Middle frontal gyrus (tissue), 1 donor: ENCODE data around the gene CPEB3.
"Not testable (repeated sequence)": the region's sequence is repeated elsewhere in the genome, so short reads cannot be mapped to it uniquely, and the experiment has no call there.

Source experiments
- DNase-seq: peaks from one replicate; pipeline ENCODE4 v3.0.0-alpha.2; 2015; ENCODE audit warnings: low spot score; ENCODE audit errors: extremely low spot score

CPEB3 gene

DNA sequence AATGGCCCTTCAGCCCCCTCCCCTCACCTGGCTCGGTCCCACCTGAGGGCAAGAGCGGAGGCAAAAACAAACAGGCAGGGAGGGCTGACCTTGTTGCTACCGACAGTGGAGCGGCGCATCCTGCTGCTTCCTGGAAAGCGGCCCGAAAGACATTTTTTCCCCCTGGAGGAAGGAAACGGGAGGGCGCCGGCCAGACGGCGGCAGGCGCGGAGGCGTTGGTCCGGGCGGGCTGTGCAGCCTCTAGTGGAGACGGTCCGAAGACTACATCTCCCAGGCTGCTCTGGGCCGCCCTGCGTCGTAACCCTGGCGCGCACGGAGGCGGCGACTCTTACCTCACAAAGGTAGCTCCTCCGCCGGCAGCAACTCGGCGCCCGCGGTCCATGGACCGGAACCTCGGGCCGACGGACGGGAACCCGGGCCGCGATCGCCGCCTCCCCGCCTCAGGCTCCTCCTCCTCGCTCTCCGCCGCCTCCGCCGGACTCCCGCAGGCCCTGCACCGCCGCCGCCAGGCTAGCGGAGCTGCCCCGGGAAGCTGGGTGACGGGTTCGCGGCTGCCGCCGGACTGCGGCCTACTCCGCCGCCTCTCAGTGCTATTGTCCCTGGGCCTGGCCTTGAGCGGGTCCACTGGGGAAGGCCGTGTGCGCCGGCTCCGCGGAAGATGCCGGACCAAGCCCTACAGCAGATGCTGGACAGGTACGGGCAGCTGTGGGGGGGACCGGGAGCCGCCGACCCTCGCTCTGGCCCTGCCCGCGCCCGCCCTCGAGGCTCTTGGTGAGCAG lies at the start of gene CPEB3, which contains the start of gene MARCHF5:
TSS of gene CPEB3 (minus strand) at position 242 of the 779 bp plus-strand sequence. CDS start 50,728 bp downstream, outside the sequence.
TSS of gene MARCHF5 (plus strand) at position 331 of the 779 bp plus-strand sequence. CDS start at position 659, 328 bp downstream.
- peak; percentile 82 for DNase-seq

DNA sequence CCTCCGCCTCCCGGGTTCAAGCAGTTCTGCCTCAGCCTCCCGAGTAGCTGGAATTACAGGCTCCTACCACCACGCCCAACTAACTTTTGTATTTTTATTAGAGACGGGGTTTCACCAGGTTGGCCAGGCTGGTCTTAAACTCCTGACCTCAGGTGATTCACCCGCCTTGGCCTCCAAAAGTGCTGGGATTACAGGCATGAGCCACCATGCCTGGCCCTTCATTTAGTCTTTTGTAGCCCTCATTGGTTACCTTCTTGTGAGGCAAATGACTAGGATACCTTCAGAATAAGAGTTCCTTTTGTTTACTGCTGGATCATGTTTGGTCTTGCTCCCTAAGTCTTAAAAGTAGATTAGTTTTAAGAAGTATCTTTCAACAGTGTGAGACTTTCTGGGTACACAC lies 39.0 kb upstream of the CPEB3 start:
- not testable (repeated sequence) for DNase-seq

DNA sequence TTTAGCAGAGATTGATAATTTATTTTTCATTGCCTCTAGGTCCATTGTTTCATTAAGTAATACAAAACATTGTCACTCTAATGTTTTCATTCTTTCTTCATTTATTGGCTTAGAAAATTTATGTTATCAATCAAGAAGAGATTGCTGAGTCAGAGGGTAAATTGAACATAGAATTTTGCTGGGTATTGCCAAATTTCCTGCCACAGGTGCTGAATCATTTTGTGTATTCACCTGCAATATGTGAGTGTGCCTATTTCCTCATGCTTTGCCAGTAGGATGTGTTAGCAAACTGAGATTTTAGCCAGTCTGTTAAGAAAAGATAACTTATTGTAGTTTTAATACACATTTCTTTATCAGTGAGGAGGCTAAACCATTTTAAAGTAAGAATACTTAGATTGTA lies 38.1 kb upstream of the CPEB3 start:
- DNase-seq = no peak

DNA sequence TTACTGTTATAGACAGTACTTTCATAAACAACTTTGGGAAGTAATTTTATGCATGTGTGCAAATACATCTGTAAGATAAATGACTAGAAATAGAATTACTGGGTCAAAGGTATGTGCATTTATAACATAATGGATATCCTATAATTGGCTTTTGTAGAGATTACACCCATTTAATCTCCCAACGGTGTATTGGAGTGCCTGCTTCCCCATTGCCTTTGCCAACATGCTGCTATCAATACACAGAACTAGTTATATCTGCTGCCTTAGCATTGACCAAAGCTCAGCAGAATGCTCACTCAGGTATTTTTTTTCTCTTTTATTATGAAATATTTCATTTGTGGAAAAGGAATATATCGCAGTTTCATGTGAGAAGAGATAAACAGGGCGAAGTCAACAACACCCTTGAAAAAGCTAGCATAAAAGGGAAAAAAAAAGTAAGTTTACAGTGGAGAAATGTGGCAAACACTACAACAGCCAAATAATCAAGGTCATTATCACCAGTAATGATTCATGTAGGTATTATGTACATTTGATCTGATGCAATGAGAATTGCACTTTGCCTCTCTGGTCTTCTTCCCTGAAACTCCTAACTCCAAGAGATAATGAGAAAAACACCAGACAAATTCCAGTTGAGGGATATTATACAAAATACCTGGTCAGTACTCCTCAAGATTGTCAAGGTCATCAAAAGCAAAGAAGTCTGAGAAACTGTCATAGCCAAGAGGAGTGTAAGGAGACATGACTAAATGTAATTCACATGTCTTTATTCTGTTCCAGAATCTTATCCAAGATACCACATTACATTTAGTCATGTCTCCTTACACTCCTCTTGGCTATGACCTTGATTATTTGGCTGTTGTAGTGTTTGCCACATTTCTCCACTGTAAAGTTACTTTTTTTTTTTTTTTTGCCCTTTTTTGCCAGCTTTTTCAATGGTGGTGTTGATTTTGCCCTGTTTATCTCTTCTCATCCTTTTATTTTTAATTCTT lies 36.9 kb upstream of the CPEB3 start:
- DNase-seq = no peak

DNA sequence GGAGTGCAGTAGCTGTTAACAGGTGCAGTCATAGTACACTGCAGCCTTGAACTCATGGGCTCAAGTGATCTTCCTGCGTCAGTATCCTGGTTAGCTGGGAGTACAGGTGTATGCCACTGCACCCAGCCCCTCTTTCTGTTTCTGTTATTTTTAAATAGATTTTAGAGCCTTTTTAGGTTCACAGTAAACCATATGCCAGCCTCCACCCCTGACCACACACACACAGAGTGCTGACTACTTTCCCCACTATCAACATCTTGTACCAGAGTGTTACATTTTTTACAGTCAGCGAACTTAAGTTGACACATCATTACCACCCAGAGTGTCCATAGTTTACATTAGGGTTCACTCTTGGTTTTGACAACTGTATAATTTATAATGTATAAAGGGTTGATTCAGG lies 32.2 kb upstream of the CPEB3 start:
- no peak for DNase-seq

DNA sequence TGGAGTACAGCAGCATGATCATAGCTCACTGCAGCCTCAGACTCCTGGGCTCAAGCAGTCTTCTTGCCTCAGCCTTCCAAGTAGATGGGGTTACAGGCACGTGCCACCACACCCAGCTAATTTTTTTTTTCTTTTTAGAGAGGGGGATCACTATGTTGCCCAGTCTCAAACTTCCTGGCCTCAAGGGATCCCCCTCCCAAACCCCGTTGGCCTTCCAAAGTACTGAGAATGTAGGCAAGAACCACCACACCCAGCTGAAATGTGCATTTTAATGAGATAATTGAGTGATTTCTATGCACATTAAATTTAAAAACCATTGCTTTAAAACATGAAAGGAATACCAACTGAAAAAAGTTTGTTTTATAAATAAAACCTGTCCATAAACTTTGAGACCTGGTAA lies 25.7 kb upstream of the CPEB3 start:
- no peak for DNase-seq

DNA sequence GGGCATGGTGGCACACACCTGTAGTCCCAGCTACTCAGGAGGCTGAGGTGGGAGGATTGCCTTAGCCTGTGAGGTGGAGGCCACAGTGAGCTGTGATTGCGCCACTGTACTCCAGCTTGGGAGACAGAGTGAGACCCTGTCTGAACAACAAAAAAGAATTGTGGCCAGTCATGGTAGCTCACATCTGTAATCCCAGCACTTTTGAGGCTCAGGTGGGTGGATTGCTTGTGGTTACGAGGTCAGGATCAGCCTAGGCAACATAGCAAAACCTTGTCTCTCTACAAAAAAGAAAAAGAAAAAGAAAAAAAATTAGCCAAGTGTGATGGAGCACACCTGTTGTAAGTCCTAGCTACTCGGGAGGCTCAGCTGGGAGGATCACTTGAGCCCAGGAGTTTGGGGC lies 22.9 kb upstream of the CPEB3 start:
- DNase-seq = no peak

DNA sequence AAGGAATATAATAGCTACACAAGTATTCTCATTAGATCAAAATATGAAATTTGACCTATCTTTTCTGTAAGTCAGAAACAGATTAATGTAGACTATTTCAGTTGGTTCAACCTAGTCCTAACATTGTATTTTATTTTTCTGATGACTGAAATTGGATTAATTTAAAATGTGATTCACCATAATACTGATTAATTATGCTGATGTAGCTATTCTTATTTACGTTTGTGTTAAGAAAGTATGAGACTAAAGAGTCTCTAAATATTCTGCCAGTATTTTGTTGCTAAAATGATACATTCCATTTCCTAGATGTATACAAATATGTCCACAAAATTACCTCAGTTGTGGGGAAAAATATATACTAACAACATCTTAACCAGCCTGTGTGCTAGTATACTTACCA lies 18.4 kb upstream of the CPEB3 start:
- no peak for DNase-seq

DNA sequence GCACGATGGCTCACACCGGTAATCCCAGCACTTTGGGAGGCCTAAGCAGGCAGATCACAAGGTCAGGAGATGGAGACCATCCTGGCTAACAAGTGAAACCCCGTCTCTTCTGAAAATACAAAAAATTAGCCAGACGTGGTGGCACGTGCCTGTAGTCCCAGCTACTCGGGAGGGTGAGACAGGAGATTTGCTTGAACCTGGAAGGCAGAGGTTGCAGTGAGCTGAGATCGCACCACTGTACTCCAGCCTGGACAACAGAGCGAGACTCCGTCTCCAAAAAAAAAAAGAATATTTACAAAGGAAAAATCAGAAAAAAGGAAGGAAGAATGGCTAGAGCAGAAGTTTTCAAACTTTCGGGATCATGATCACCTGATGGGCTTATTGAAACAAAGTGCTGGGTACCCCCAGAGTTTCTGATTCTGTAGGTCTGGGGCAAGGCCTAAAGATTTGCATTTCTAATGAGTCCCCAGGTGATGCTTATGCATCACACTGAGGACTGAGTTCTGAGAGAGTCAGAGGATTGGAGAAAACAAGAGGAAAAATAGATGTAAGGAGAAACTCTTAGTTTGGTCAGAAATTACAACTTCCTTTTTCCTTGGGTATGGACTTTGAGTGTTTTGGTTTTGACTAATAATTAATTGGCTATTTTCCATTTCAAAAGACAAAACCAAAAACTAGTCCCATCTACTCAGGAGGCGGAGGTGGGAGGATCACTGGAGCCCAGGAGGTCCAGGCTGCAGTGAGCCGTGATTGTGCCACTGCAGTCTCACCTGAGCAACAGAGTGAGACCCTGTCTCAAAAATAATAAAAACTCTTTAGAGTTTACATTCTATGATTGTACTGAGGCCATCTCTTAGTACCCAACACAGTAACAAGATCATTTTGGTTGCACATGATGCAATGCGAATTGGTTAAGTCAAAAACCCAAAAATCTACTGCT lies 14.5 kb upstream of the CPEB3 start:
- DNase-seq = no peak

DNA sequence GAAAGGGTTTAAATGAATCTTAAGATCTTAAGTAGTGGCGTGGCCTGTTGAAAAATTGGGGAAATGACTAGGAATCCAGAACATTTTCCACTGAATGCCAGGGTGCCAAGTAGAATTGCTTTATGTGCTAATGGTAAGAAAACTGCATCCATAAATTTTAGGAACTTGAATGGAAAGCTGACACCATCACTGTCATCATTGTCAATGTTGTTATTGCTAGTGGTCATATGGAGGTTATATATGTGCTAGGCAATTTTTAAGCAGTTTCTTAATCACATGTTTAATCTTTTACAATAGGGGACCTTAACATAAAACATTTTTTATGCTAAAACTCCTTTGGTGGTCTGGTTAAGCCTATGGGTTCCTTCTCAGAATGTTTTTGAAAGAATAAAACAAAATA lies 13.2 kb upstream of the CPEB3 start:
- DNase-seq = no peak

DNA sequence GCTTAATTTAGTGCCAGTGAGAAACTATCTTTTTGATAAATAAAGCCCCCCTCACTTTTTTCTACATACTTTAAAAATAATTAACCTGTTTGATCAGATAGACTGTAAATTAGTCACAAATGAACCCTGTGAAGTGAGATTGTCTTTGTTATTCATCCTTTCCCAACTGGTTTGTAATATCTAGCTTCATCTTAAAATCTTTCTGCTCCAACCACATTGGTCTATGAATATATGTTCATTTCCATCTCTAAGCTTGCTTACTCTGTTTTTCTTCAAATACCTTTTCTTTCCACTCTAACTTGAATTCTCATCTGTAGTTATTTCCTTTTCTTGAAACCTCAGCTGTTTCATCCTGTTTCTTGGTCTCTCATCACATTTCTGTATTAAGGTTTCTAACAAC lies 12.2 kb upstream of the CPEB3 start:
- no peak for DNase-seq

DNA sequence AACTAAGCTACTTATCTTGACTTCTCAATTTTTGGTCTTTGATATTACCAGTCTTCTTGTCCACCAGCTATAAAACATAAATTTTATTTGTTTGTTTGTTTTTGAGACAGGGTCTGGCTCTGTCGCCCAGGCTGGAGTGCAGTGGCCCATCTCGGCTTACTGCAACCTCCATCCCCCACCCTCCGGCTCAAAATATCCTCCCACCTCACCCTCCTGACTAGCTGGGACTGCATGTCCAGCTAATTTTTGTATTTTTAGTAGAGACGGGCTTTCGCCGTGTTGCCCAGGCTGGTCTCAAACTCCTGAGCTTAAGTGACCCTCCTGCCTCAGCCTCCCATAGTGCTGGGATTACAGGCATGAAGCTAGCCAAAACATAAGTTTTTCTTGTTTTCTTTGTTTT lies 7.6 kb upstream of the CPEB3 start:
- no peak for DNase-seq

DNA sequence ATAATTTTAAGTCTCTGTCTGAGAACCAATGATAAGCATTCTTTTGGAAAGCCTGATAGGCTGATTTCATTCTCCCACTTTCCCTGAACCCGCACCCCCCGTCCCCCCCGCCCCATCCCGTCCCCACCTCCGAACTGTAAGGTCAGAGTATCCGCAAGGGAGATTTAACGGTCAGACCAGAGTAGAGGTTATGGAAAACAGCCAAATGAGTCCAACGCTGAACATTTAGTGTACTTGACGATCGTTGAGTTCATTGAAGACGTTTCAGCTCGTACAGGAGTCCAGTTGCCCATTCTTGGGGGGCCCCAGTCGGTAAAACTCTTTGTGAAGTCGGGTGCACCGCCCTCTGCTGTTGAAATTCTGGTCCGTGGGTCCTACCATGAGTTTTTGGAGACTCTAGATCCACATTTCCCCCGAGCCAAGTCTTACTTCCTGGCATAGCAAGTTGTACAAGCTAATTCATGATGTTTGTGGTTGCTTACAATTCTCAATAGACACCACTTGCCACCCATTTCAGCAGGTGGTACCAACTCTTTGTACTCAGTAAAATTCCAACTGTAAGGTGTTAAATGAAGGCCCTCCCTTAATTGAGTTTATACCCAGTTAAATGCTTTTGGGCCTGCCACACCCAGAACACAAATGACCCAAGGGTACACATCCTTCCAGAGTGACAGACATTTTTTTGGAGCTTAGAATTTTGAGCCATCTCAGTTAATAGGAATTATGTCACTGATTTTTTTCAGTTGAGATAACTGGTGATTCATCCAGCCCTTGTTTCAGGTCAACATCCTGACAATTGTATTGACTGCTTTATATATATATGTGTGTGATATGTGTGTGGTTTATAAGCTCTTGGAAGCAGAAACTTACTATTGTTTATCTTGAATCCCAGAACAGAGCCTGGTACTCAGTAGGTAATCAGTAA lies 1.3 kb upstream of the CPEB3 start:
- DNase-seq = no peak

DNA sequence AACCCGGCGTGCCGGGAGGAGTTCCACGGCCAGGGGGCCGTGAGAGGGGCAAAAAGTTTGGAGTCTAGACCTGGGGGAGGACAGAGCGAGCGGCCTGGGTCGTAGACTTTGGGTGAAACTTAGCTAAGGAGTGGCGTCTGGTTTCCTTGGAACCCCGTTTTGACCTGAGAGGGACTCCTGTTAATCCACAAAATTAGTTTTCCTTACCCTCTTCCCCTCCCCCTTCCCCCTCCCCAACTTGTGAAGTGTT lies 663 bp upstream of the CPEB3 start:
- no peak for DNase-seq

DNA sequence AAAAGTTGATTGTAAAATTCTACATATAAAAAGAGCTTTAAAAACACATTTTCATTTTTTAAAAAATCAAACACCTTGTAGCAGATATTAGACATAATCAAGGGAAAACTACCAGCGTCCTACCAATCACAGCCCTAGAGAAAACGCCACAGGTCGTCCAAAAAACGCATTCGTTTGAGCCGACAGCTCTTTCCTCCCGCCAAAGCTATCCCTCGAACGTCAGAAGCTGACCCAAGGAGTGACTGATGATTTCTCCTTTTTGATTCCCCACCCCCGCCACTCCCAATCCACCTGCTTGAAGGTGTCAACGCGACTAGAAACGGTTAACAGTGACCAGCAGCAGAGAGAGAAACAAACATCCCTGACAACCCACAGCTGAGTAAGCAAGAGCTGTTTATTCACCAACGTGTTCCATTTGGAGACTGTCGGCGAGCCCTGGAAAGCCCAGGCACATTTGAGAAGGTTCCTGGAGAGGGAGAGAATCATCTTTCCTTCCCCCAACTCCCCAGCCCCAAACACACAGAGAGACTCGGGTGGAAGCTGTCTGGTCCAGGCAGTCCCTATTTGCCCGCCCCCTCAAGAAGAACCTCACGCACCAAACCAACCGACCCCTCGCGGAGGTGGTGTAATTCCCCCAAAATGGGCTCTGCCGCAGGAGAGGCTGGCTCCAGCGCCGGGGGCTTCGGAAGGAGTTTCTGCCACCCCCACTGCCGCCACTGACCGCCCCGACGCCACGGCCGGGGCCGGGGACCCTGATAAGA lies 622 bp downstream of the CPEB3 start:
- no peak for DNase-seq

DNA sequence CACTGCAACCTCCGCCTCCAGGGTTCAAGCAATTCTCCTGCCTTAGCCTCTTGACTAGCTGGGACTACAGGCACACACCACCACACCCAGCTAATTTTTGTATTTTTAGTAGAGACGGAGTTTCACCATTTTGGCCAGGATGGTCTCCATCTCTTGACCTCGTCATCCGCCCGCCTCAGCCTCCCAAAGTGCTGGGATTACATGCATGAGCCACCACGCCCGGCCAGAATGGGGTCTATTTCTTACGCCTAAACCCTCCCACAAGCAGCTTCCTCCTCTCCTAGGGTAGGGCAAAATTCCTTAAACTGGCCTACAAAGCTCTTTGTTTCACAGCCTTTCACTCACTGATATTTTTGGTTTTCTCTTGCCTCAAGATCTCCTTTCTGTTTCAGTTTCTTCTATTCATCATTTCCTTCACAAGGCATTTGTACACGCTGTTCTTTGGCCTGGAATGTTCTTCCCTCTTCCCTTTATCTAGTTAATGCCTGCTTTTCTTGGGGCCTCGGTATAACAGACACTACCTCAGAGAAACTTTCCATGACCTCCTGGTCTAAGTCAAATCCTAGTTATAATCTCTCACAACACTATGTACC lies 6.7 kb downstream of the CPEB3 start:
- DNase-seq = no peak

DNA sequence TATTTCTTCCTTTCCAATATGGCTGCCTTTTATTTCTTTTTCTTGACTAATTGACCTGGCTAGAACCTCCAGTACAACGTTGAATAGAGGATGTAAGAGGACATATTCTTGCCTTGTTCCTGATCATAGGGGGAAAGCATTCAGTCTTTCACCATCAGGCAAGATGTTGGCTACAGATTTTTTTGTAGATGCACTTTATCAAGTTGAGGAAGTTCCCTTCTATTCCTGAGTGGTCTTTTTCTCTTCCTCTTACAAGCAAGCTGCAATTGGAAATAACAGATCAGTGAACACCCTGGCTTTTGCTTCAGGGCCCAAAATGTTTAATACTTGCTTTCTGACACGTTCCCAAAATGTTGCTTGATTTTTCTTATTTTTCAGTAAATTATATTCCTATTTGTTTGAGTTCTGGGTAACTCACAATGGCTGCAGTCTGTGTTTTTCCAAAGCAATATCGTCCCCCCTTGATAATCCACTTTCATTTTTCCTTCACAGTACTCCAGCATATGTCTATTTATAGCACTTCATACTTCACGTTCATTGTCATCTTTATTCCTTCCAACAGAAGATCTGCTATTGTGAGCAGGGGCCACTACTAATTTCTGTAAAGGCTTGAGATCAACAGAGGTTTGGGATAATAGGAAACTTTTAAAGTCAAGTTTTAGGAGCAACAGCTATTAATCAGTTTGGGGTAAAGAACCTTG lies 11.7 kb downstream of the CPEB3 start:
- no peak for DNase-seq

DNA sequence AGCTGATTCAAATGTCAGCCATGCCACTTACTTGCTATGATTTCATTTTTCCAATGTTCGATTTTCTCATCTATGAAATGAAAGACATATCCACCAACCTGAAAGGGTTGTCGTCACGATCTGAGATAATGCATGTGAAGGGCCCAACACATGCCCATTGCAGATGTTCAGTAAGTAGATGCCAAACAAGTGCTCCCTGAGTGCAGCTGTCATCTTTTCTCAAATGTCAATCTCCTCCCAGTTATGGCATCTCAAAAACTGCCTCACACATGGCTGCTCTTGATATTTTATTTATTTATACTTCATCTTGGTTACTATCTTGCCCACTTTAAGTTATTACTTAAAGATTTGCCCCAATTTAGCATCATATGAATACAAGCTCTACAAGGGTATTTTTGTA lies 16.8 kb downstream of the CPEB3 start:
- DNase-seq = no peak

DNA sequence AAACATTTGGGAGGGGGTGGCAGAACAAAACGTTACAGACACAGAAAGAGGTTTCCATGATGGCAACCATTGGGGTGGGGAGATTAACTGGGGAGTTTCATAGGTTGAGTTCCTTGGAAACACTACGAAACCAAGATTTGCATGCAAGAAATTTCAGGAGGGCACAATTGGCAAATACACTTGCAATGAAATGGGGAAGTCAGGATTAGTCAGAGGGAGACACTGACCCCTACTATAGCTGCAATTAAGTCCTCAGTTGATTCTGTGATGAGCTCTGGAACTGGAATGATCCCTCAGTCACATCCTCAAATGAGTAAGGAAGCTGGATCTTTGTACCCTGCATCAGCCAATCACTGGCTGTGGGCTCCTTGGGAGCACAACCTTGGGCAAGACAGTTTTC lies 22.1 kb downstream of the CPEB3 start:
- no peak for DNase-seq
